Measurements from ENCODE around the gene KIF26B.
"Not testable (repeated sequence)": the region's sequence is repeated elsewhere in the genome, so short reads cannot be mapped to it uniquely, and the experiment has no call there.

KIF26B gene

GRCh38 chr1:245671966-245672767 is 517.4 kb downstream of the KIF26B start:
- DNase-seq = no peak

GRCh38 chr1:245672836-245673656 is 518.3 kb downstream of the KIF26B start:
- not testable (repeated sequence) for DNase-seq

GRCh38 chr1:245673881-245674414 is 519.2 kb downstream of the KIF26B start:
- no peak for DNase-seq

GRCh38 chr1:245677461-245678240 is 522.9 kb downstream of the KIF26B start:
- DNase-seq = no peak

GRCh38 chr1:245678860-245679411 is 524.2 kb downstream of the KIF26B start:
- no peak for DNase-seq

GRCh38 chr1:245679821-245680780 is 525.3 kb downstream of the KIF26B start:
- DNase-seq = peak; percentile 10

GRCh38 chr1:245682638-245683628 is 528.1 kb downstream of the KIF26B start:
- DNase-seq = no peak

- DNase-seq = no peak
Measured at GRCh38 chr1:245683676-245684075, 528.9 kb downstream of the KIF26B start.

- DNase-seq = no peak
Measured at GRCh38 chr1:245684166-245684565, 529.4 kb downstream of the KIF26B start.

- DNase-seq = no peak
Measured at GRCh38 chr1:245684571-245684970, 529.8 kb downstream of the KIF26B start.

- no peak for DNase-seq
Measured at GRCh38 chr1:245685111-245685810, 530.5 kb downstream of the KIF26B start.

GRCh38 chr1:245686006-245686405 is 531.2 kb downstream of the KIF26B start:
- no peak for DNase-seq

GRCh38 chr1:245686446-245687030 is 531.8 kb downstream of the KIF26B start:
- no peak for DNase-seq

- no peak for DNase-seq
Measured at GRCh38 chr1:245687152-245687635, 532.4 kb downstream of the KIF26B start.

- DNase-seq = no peak
Measured at GRCh38 chr1:245687636-245688535, 533.1 kb downstream of the KIF26B start.

- DNase-seq = no peak
Measured at GRCh38 chr1:245688536-245689453, 534.0 kb downstream of the KIF26B start.
